GM18519 (cell line): ENCODE results near the gene KANSL1L.
A peak's percentile ranks its signal among the peaks of the same experiment; 100 is the strongest.

Experiments
- ATAC-seq: cut with Tn5 transposase; IDR thresholded peaks from one replicate; pipeline ENCODE4 v1.9.1; 2021; ENCODE audit warnings: mild to moderate bottlenecking, moderate library complexity; ENCODE audit not compliant: unreplicated experiment, low FRiP score

KANSL1L gene

DNA sequence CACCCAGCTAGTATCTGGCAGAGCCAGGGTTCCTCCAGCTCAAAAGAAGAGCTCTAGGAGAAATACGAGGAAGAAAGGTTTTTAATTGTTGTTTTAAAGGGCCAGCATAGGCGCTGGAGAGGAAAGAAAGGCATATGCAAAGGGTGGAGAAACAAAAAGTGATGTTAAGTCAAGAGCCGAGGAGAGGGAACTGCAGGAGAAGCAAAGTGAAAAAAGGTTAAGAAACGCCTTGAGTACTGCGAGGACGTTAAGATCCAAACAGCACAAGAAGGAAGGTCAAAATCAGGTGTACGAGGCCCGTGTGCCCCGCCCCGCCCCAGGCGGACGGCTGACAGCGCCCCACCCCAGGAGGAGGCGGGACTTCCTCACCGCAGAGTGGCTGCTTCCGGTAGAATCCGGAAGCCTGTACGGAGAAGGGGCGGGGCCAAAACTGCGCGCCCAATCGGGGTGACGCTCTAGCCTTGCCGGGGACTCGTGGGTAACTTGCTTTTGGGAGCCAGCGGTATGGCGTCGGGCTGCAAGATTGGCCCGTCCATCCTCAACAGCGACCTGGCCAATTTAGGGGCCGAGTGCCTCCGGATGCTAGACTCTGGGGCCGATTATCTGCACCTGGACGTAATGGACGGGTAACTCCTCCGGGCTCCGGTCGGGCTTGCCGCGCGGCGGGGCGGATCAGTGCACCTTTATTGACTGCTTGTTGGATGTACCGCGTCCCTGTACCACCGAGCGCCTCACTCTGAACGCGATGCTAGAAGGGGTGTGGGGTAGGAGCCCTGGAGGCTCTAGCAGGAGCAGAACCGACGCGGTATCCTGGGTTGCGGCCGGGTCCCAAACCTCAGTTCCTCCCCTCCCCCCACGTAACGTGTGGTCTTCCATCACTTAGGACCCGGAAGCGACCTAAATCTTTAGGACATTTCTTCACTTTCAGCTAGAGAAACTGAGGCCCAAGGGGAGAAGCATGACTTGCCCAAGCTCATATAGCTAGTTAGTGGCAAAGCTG lies 168.8 kb downstream of the KANSL1L start, which contains the start of gene RPE:
Gene RPE (plus strand): TSS at position 481 of the 1,000 bp plus-strand sequence. CDS start 24 bp downstream, at position 505.
- peak; percentile 99 for ATAC-seq

- no peak for ATAC-seq
These were observed 170.5 kb downstream of the KANSL1L start for GRCh38 chr2:210000464-210001324.

- no peak for ATAC-seq
These were observed 172.6 kb downstream of the KANSL1L start for GRCh38 chr2:209998596-209998995.

GRCh38 chr2:209993968-209994367 lies 177.2 kb downstream of the KANSL1L start:
- ATAC-seq, result no peak

DNA sequence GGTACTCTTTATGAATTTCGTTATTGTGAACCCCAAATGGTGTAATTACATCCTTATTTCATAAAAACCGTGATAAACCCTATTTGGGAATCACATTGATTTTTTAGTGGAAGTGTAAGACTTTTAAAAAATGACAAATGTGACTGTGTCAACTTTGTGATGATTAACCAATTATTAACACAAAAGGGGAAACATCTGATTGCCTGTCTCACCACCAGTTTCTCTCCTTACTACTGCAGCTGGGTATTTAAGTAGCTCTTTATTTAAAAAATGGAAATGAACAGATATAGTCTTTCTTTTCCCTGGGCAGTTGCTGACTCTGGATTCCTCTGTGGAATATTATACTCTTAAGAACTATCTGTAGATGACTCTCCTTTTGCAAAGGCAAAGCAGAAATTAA lies 180.4 kb downstream of the KANSL1L start:
- ATAC-seq, result no peak

DNA sequence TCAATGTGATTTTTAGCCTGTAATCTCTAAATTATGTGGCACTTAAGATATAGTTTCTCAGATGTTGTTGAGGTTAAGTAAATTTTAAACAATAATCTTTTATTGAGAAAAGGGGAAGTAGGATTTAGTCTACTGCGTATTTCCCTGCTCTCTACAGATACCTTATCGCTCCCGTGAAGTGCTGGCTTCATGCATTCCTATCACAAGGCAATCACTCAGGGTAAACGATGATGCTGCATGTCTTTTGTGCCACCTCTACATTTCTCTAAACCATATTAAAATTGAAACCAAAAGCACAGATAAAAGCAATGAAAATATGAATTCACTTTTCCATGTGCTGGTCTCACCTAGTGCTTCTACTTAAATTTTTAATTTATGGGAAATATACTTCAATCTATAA lies 183.2 kb downstream of the KANSL1L start:
- ATAC-seq, result no peak

GRCh38 chr2:209986415-209986814 lies 184.8 kb downstream of the KANSL1L start:
- no peak for ATAC-seq

DNA sequence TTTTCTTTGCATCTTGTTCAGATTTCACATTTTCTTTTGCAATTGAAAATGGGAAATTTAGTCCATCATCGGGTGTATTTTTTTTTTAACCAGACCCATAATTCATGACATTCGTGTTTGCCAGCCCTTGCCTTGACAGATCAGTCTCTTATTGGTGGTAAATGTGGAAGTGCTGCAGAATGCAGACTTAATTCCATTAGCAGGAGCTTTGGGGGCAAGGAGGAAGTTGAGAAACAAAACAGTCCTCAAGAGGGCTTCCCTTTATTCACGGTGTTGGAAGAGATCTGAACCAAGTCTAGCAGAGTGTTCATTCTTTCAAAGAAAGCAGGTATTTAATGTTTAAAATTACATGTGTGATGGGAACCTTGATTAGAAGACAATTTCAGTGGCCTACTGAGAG lies 185.3 kb downstream of the KANSL1L start:
- ATAC-seq, result no peak

DNA sequence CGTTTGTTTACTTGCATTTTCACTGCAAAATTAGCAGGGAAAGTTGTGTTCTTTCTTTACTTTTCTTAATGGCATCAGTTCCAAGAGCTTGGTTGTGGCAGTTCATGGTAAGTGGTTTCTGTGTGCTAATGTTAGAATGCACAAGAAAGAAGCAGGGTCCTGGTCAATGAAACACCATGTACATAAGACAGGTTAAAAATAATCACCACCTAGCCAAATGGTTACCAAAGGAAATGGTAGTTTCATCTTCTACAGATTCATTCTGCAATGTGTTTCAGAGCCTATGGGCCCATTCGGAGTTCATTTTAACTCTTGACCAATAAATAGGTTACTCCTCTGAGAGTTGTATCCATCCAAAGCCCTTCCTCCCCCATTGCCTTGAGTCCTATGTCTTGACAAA lies 186.9 kb downstream of the KANSL1L start:
- ATAC-seq, result no peak

DNA sequence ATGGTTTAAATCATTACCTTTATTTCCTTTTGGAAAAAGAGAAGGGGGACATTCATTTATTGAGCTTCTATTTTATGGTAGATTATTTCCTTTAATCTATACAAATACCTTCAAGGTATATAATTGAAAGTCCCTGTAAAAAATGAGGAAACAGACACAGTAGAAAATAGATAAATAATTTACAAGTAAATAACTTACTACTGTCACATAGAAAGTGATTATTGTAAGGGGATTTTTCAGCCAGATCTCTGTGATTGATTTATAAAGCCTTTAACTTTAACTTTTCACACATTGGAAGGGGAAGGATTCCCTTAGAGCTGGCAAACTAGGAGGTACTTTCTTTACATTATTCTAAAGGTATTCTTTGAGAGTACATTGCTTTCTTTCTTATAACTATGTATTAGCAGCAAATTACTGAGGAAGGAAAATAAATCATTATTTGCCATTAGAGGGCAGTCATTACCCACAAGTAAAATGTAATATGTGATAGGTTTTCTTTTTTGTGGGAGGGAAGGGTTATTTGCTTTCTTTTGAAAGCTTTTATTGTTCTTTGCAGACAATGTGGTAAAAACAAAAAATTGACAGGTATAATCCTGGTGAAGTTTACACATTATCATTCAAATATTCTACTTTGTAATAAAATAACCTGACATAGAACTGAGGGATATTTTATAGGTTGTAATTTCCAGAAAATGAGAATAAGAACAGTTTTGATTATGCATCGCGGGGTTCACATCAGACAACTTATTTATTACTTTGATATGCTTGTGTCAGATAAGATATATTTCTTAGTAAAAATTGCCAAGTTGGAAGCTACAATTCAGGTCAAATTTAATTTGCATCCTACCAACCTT lies 193.6 kb downstream of the KANSL1L start:
- ATAC-seq, result no peak

- no peak for ATAC-seq
These were observed 194.4 kb downstream of the KANSL1L start for GRCh38 chr2:209976698-209977385.

DNA sequence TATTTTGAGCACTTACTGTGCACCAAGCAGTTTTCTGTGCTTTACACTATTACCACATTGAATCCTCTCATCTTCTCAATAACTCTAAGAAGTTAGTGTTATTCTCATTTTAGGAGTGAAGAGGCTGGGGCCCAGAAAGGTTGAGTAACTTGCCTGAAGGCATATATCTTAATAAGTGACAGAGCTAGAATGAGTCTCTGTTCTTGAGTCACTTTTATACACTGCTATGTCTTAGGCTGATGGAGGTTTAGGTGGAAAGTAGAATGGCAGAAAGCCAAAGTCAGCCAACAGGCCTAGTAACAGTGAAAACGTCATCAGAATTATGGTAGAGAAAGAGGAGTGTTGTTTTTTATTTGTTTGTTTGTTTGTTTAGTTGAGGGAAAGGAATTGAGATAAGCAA lies 196.6 kb downstream of the KANSL1L start:
- ATAC-seq, result no peak

DNA sequence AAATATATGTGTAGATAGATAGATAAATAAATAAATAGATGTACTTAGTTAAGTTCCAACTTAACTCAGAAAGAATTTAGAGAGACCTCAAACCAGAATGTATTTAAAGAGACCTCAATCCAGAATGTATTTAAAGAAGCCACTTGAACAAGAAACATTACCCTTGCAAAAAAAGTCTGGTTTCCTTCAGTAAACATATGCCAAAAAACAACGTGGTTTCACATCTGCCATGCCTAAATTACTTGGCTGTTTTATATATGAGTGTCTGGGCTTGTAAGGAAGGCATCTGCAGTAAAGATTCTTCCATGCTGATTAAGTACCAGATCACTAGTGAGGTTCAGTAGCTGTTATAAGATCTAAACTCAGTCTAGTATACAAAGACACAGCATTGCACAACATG lies 197.9 kb downstream of the KANSL1L start:
- no peak for ATAC-seq
